HG03521 (cell line): ENCODE measurements around the gene TBC1D2.

Experiments
- ATAC-seq: cut with Tn5 transposase; IDR thresholded peaks from one replicate; pipeline ENCODE4 v1.9.1; 2021; ENCODE audit warnings: mild to moderate bottlenecking, moderate library complexity; ENCODE audit not compliant: unreplicated experiment

The TBC1D2 gene

DNA sequence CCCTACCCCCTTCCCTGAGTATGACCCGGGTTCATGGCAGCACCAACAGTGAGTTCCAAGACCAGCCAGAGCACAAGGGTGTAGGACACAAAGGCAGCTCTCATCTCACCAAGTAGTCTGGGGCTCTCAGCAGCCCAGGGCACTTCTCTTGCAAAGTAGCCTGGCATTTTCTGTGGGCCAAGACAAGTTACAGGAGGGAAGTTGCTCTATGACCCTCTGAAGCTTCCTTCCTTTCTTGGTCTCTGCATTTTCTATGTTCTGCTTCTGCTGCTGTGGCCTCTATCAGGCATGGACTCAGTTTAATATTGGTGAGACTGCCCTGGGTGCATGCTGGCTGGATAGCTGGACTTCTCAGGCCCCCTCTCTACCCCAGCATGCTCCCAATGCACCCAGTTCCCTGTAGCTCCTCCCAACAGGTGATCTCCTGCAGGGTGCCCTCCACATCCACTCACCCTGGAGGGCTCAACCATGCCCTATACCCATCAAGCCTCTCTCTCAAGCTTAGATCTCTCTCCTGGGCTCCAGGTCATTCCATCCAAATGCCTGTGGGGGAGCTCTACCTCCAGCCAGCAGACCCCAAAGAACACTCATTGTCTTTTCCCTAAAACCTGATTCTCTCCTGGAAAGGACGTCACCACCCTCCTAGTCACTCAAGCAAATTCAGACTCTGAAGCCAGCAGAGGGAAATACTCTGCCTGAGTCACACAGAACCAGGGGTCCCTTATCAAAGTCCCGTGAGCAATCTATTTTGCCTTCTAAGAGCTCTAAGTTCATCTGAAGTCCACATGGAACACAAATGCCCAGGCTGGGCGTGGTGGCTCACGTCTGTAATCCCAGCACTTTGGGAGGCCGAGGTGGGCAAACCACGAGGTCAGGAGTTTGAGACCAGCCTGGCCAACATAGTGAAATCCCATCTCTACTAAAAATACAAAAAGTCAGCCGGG, 13.8 kb downstream of the TBC1D2 start:
- no peak for ATAC-seq

GRCh38 chr9:98240475-98240874, 15.0 kb downstream of the TBC1D2 start:
- ATAC-seq = no peak

GRCh38 chr9:98236901-98237487, 18.5 kb downstream of the TBC1D2 start:
- no peak for ATAC-seq

GRCh38 chr9:98235126-98235525, 20.3 kb downstream of the TBC1D2 start:
- ATAC-seq = no peak

DNA sequence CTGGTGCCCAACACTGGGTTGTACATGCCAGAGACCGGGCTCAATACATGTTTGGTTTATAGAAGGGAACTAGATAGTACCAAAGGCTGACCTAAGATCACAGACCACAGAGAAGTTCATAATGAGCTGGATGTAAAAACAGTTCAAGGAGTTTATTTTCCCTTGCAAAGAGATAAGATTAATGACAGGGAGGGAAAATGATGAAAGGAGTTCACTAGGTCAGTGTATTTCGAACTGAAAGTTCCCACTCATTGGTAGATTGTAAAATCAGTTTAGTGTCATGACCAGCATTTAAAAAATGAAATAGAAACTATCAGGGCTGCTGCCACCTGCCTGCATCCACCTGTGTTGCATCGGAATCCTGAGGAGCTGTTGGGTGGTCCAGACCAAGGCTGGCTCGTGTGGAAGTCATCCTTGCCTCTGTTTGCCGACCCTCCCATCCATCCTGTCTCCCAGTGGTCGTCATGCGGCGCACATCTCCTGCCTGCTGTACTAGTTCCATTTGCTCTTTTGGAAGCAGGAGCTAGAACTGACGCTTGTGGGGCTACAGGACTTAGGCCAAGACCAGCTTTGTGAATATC, 21.1 kb downstream of the TBC1D2 start:
- ATAC-seq = no peak

- ATAC-seq = no peak
Measured at GRCh38 chr9:98232926-98233325, 22.5 kb downstream of the TBC1D2 start.

DNA sequence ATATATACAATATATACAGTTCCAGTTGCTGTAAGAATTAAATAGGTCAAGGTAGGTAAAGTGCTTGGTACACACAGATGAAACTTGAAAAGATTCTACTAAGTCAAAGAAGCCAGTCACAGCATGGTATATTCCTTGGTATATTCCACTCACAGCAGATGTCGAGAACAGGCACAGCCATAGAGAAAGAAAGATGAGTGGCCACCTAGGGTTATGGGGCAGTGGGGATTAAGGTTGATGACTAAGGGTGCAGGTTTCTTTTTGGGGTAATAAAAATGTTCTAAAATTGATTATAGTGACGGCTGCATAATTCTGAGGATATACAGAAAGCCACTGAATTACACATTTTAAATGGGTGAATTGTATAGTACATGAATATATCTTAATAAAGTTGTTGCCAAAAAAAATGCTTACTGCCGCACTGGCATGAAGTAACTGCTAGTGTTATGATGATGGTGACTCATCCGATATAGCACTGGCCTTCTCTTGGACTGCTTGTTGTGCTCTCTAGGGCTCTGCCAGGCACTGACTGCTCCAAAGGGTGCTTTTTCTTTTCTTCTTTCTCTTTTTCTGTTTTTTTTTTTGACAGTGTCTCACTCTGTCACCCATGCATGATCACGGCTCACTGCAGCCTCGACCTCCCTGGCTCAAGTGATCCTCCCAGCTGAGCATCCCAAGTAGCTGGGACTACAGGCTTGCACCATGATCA, 23.5 kb downstream of the TBC1D2 start:
- ATAC-seq = no peak

GRCh38 chr9:98230789-98231188, 24.7 kb downstream of the TBC1D2 start:
- ATAC-seq = no peak

- no peak for ATAC-seq
Measured at GRCh38 chr9:98230304-98230703, 25.1 kb downstream of the TBC1D2 start.

DNA sequence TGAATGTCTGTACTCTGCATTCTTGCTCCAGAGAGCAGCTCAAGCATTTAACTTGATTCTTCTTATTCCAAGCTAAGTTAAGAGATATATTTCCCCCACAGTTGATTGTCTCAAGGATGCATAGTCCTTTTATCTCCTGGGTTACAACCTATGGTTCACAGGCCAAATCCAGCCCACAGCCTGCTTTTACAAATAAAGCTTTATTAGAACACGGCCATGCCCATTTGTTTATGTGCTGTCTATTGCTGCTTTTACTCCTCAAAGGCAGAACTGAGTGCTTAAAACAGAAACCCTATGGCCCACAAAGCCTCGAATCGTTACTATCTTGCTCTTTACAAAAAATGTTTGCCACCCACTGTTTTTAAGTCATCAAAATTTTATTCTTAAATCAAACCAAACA, 25.8 kb downstream of the TBC1D2 start:
- no peak for ATAC-seq

DNA sequence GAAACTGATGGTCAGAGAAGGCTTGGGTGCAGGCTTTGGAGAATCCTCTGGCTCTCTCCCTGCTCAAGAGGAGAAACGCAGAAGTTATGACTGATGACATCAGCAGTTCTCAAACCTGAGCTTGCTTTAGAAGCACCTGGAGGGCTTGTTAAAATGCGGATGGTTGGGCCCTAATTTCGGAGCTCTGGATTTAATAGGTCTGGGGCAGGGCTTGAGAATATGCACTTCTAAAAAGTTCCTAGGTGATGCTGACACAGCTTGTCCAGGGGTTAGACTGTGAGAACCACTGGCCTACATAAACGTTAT, 26.4 kb downstream of the TBC1D2 start:
- ATAC-seq = no peak

DNA sequence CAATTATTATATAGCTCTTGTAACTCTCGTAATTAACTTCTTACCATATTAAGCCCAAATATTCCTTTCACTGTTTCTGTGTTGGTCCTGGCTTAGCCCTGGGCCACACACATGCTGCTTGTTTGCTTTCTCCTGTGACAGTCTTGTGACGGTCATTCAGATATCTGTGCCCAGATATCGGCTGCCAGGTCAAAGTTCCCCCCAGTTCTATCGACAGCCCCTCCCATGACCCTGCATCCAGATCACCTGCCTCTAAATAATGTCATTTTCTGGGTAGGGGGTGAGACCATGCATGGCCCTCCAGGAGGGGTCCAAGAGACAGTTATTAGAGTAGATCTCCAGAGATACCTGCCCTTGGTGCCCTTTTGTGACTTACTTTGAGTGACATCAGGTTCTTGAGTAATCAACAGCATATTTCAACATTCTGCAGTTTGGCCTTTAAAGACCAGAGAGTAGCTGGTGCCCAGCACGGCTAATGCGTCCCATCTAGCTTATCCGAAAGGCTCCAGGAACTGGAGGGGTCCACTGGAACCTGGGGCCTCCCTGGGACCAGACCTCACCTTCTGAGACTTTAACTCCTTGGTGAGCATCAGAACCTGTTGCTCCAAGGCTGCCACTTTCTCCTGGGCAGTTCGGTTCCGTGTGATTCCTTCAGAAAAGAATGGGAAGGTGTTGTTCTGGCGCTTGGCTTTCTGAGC, 26.9 kb downstream of the TBC1D2 start:
- ATAC-seq = no peak

- no peak for ATAC-seq
Measured at GRCh38 chr9:98227883-98228282, 27.6 kb downstream of the TBC1D2 start.

GRCh38 chr9:98226957-98227356, 28.5 kb downstream of the TBC1D2 start:
- no peak for ATAC-seq

- no peak for ATAC-seq
Measured at GRCh38 chr9:98226516-98226915, 28.9 kb downstream of the TBC1D2 start.

DNA sequence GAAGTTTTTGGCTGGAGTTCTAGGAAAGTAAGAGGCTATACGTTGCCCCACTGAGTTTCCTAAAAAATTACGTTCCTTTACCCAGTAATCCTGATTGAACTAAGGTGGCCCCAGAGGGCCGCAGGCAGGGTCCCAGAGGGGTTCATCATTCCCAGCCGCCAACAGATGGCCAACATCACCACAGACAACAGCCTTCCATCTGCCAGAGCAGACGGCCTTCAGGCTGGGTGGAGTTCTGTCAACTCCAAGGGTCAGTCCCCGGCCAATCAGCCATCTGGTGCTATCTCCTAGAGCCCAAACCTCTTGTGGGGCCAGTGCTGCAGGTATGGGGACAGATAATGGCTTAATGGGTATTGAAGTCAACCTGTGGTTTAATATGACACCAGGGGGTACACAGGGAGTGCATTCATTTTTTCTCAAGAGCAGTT, 30.4 kb downstream of the TBC1D2 start:
- no peak for ATAC-seq

GRCh38 chr9:98222885-98223691, 32.4 kb downstream of the TBC1D2 start:
- ATAC-seq = no peak

DNA sequence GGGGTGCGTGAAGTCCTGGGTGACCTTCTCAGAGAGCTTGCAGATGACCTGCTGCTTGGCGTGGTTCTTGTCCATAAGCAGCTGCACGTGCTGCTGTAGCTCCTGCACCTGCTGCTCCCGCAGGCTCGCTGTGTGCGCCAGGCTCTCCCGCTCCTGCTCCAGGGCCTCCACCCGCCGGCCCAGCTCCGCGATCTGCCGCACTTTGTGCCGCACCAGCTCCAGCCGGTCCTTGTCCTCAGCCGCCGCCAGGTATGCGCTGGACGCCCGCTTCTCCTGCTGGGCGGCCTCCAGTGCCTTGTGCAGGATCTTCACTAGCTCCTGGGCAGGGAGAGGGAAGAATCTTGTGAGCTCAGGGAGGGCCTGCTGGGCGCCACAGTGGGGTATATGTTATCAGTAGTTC, 34.5 kb downstream of the TBC1D2 start:
- ATAC-seq = no peak

DNA sequence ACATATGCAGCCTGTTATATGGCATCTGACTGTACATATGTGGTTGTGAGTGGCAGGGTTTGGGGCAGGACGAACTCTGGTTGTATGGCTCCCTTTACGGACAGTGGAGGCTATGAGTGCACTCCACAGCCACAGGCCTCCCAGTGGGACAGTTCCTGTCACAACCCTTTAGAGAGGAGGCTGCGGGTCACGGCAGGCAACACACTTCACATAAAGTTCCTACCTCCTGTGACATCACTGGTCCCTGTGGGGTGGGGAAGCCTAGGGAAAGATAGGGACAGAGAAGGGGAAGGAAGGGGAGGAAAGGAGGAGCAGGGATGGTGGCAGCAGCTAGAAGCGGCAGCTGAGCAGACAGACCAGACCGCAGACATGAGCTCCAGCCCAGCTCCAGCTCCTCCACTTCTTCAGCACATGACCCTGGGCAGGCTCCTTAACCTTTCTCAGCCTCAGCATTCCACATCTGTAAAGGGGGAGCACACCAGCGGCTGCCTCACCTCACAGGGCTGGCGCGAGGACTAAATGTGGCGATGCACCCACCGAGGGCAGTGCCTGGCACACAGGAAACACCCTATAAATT, 35.6 kb downstream of the TBC1D2 start:
- ATAC-seq = no peak

GRCh38 chr9:98219364-98219716, 36.1 kb downstream of the TBC1D2 start:
- ATAC-seq = no peak
